Cortex of kidney (tissue), 1 donor: Measurements from ENCODE around the gene MB.

ENCODE experiments used
- DNase-seq: peaks from one replicate; lab custom pipeline; 2025; lab: John Stamatoyannopoulos, UW

Gene MB

DNA sequence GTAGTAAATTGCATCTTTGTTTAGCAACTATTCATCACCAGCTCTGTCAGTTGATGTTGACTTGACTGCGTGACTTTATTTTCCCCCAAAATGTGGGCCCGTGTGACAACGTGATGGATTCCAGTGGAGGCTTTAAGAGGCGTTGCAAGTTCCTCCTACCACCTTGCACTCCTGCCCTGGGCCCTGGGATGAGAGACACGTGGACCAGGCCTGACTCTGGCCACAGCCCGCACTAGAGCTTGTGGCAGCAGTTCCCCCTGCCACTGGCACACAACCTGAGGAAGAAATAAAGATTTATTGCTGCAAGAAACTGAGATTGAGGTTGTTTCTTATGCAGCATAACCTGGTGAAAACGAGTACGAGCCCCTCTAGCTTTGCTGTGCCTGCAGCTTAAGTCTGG lies 44.6 kb downstream of the MB start:
- no peak for DNase-seq

- no peak for DNase-seq
Measured at GRCh38 chr22:35570686-35571194, 46.4 kb downstream of the MB start.

GRCh38 chr22:35569916-35570315 lies 47.2 kb downstream of the MB start:
- DNase-seq = no peak

DNA sequence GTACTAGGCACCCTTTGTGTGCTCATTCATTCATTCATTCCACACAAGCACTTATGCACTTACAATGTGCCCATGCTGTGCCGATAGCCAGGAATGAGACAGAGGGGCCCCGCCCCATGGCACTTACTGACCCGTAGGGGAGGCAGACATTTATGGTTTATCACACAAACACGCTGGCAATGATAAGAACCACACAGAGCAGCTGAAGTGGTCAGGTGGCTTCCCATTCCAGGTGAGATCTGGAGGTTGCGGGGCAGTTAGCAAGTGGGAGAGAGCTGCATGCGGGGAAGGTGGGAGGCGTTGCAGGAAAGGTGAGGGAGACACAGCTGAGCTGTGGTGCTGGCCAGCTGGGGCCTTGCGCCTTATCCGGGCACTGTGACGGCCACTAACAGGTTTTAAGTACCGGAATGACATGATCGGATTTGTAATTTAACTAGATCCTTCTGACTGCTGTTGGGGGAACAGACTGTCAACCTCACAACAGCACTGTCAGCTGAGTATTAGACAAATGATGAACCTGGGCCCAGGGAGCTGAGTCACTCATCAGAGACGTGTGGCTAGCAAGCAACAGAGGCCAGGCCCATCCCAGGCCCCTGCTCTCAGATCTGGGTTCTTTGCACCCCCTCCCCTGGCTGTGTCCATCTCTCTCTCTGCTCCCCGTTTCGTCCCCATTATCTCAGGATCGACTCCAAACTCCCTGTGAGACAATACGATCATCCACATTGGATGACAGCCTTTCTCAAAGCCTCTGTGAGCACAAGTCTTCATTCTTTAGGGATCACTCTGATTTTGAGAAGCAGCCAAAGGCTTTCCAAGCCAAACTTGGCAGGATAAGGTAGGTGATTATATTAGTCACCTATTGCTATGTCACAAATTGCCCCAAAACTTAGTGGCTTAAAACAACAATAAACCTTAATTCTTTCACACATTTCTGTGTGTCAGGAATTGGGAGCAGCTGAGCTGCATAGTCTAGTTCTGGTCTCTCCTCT lies 48.1 kb downstream of the MB start:
- DNase-seq = no peak

DNA sequence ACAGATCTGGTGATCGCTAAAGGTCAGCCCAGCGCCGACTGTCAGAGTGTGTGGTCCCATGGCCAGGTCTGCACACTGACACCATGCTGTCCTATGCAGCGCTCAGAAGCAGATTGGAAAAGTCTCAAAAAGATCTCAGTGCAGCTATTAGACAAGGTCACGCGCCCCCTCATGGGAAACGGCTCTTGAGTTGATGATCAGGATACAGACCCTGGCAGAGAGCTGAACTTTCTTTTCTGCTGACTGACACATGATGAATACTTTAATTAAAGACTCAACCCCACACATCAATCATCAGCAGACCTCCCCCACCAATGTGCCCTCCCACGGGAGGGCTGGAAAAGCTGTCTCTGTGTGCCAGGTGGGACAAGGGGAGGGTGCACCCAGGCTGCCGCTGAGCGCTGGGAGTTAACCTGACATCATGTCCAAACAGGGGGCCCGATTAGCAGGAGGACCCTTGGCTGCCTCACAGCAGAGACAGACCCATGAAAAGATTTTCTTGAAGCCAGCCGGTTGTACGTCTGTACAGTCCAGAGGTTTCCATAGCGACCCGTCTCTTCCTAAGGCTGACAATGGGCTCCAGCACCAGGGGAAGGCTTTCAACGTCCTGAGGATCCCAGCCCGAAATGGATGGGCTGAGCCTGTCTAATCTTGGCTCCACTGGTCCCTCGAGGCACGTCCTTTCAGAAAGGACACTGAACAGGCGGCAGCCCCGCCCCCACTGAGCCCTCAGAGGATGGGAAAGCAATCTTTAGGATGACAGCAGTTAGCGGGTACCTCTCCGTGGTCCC lies 49.6 kb downstream of the MB start:
- DNase-seq = no peak

GRCh38 chr22:35564975-35565867 lies 51.9 kb downstream of the MB start:
- no peak for DNase-seq

GRCh38 chr22:35563211-35563610 lies 53.9 kb downstream of the MB start:
- DNase-seq = no peak

GRCh38 chr22:35561796-35562526 lies 55.2 kb downstream of the MB start:
- DNase-seq = no peak

DNA sequence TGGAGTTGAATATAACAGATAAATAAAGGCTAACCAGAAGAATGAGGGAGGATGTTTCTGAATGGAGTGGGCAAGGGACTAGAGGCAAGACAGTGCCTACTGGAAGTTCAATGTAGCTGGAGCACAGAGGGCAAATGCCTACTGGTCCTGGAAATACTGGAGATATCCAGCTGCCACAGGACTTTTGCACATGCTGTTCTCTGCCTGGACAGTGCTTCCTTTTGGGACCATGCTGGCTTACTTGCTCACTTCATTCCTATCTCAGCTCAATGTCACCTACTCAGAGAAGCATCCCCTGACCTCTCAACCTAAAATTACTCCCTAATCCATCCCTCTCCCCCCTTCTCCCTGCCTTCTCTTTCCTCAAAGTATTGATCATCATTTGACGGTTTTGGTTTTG lies 56.3 kb downstream of the MB start:
- no peak for DNase-seq

GRCh38 chr22:35560366-35560765 lies 56.8 kb downstream of the MB start:
- no peak for DNase-seq

DNA sequence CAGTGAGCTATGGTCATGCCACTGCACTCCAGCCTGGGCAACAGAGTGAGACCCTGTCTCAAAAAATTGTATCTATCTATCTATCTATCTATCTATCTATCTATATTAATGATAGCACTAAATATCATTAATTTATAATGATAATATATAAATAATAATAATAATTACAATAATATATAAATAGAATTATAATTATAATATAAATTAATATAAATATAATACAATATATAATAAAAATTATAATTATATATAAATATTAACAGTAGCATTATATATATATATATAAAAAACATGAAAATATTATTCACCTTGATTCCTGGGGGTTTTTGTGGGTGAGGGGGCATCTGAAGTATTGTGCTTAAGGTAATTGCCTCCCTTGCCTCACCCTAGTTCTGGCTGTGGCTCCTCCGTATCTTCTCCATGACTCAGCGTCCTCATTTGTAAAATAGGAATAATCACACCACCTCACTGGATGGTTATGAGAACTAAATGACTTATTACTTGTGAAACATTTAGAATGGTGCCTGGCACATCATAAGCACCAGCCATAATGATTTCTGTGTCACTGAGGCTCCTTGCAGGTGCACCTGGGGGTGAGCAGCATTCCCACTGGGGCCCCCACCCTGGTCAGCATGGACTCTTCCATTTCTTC lies 57.6 kb downstream of the MB start:
- no peak for DNase-seq

DNA sequence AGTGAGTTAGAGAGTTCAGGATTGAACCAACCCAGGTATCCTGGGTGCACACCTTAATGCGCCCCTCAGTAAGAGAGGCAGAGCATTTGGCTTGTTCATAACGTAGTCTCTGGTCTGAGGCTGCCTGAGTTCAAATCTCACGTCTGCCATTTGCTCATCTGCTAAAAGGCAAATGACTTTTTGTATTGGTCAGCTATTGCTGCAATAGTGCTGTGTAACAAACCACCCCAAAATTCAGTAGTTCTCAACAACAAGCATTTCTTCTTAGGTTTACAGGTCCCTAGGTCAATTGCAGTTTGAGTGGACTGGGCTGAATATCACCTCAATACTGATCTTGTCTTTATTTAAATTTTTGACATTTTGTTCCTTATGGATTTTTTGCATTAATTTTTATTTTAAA lies 58.4 kb downstream of the MB start:
- no peak for DNase-seq

GRCh38 chr22:35558031-35558430 lies 59.1 kb downstream of the MB start:
- DNase-seq = no peak
